ENCODE results near the gene CCDC60.

DNA sequence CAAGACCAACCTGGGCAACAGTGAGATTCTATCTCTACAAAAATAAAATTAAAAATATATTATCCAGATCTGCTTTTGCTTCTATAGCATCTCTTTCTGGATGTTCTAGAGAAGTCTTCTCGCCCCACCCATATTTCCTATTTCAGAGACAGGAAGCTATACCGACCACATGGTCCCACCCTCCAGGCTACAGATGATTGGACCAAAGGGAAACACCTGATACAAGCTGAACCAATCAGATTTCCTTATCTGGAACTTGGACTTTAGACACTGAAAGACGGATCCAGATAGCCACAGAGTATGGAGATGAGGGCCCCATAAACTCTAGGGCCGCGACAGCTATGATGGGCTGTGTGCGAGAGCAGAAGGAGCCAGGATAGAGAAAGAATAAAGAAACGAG lies 48.7 kb downstream of the CCDC60 start:
- TF ChIP-seq, protein P1, sequence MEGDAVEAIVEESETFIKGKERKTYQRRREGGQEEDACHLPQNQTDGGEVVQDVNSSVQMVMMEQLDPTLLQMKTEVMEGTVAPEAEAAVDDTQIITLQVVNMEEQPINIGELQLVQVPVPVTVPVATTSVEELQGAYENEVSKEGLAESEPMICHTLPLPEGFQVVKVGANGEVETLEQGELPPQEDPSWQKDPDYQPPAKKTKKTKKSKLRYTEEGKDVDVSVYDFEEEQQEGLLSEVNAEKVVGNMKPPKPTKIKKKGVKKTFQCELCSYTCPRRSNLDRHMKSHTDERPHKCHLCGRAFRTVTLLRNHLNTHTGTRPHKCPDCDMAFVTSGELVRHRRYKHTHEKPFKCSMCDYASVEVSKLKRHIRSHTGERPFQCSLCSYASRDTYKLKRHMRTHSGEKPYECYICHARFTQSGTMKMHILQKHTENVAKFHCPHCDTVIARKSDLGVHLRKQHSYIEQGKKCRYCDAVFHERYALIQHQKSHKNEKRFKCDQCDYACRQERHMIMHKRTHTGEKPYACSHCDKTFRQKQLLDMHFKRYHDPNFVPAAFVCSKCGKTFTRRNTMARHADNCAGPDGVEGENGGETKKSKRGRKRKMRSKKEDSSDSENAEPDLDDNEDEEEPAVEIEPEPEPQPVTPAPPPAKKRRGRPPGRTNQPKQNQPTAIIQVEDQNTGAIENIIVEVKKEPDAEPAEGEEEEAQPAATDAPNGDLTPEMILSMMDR (IDR thresholded peaks at IDR 0.05; ENCODE audit: low read depth, low read length, poor library complexity, severe bottlenecking): no peak
- TF ChIP-seq EZH2phosphoT487 (IDR thresholded peaks at IDR 0.05; ENCODE audit: borderline replicate concordance, low read length): no peak

Measured in DOHH2 (cell line).